Endothelial cell of umbilical vein (primary cell): ENCODE results near the gene CPXM2. TPM values are rescaled to one million over a fixed set of nuclear protein-coding genes. Genes with fewer than 3 reads are reported as not detected.

ENCODE experiments used
- BruUV-seq: library from RNA; stranded (reverse); fragments of 400-500 nt; replicated peaks from 2 replicates; lab custom pipeline; 2021; lab: Mats Ljungman, UMichigan
- CTCF ChIA-PET: fragments of 300-600, 350-600 bp; sonication (Branson Sonifier 250); formaldehyde crosslinking; loops from one replicate; lab custom pipeline; 2021; ENCODE audit warnings: antibody characterized with exemption, inconsistent platforms; lab: Charles Lee
- POLR2A ChIA-PET: fragments of 300-600, 350-600 bp; sonication (Branson Sonifier 250); formaldehyde crosslinking; loops from one replicate; lab custom pipeline; 2021; ENCODE audit warnings: antibody characterized with exemption, inconsistent platforms; lab: Charles Lee
- DNase-seq: peaks from one replicate; pipeline ENCODE4 v3.0.0-alpha.2; 2011; ENCODE audit warnings: low read depth, low spot score
- FAIRE-seq: peaks from 2 replicates; lab custom pipeline; 2011; peaks lifted over from hg19 to GRCh38; lab: Jason Lieb, UNC
- H2AFZ ChIP-seq: 2 replicates; pipeline ENCODE4 v1.6.0; 2012; ENCODE audit warnings: low read depth, low read length, control low read depth, inconsistent platforms
- H3K27ac ChIP-seq: 2 replicates; pipeline ENCODE4 v1.5.1; 2011; ENCODE audit warnings: low read depth, mild to moderate bottlenecking, control low read depth, low read length, moderate library complexity; ENCODE audit not compliant: insufficient read depth
- H3K27me3 ChIP-seq, 2 experiments: 2 replicates each; pipeline versions ENCODE4 v1.6.0 to v1.6.1; 2011; ENCODE audit warnings: low read length in 2 of 2, mixed read lengths in 1 of 2; ENCODE audit not compliant: control insufficient read depth in 2 of 2, insufficient read depth in 2 of 2
- H3K36me3 ChIP-seq, 2 experiments: 2 replicates in 1 of 2; 3 replicates in 1 of 2; pipeline ENCODE4 v1.5.1; 2011; ENCODE audit warnings: low read length in 2 of 2, mild to moderate bottlenecking in 1 of 2, moderate library complexity in 1 of 2; ENCODE audit not compliant: control insufficient read depth in 2 of 2, insufficient read depth in 2 of 2; ENCODE audit errors: extremely low read depth in 1 of 2
- H3K4me1 ChIP-seq: 3 replicates; pipeline ENCODE4 v1.5.1; 2011; ENCODE audit warnings: mild to moderate bottlenecking, low read length; ENCODE audit not compliant: control insufficient read depth, insufficient read depth; ENCODE audit errors: extremely low read depth
- H3K4me2 ChIP-seq: 2 replicates; pipeline ENCODE4 v1.6.1; 2011; ENCODE audit warnings: low read length, control low read depth, mixed read lengths; ENCODE audit not compliant: insufficient read depth
- H3K4me3 ChIP-seq, 3 experiments: fragments of 200-600 bp in 1 of 3; sonication (generic), shearing (Covaris generic) in 1 of 3; replicated peaks in 1 of 3; 2 replicates each; pipeline ENCODE4 v1.5.1; 2011 to 2016; ENCODE audit warnings: control low read depth in 3 of 3, low read length in 3 of 3, mild to moderate bottlenecking in 2 of 3, inconsistent platforms in 1 of 3, low read depth in 1 of 3, moderate library complexity in 1 of 3; ENCODE audit not compliant: insufficient read depth in 1 of 3
- H3K79me2 ChIP-seq: 2 replicates; pipeline ENCODE4 v1.6.0; 2012; ENCODE audit warnings: low read length, inconsistent platforms; ENCODE audit not compliant: control insufficient read depth, insufficient read depth
- H3K9ac ChIP-seq: replicated peaks from 2 replicates; pipeline ENCODE3; 2011; ENCODE audit warnings: low read length, control low read depth; ENCODE audit not compliant: insufficient read depth; ENCODE audit errors: extremely low read depth
- H3K9me1 ChIP-seq: replicated peaks from 3 replicates; pipeline ENCODE4 v1.6.0; 2011; ENCODE audit warnings: mild to moderate bottlenecking, low read length; ENCODE audit not compliant: control insufficient read depth, insufficient read depth; ENCODE audit errors: extremely low read depth
- H3K9me3 ChIP-seq: replicated peaks from 2 replicates; pipeline ENCODE4 v1.5.1; 2012; ENCODE audit warnings: low read length, inconsistent platforms; ENCODE audit not compliant: control insufficient read depth, insufficient read depth
- H4K20me1 ChIP-seq: replicated peaks from 2 replicates; pipeline ENCODE3; 2011; ENCODE audit warnings: mild to moderate bottlenecking, low read length; ENCODE audit not compliant: control insufficient read depth, insufficient read depth; ENCODE audit errors: extremely low read depth
- EZH2 ChIP-seq: IDR thresholded peaks from 2 replicates; pipeline ENCODE4 v1.6.1; 2012; ENCODE audit warnings: borderline replicate concordance, low read depth, mild to moderate bottlenecking, moderate library complexity, low read length, inconsistent platforms; ENCODE audit not compliant: severe bottlenecking
- FOS ChIP-seq: IDR thresholded peaks from 2 replicates; pipeline ENCODE4 v1.6.1; 2011; ENCODE audit warnings: mild to moderate bottlenecking, low read length, moderate library complexity, borderline replicate concordance; ENCODE audit not compliant: insufficient read depth
- GATA2 ChIP-seq: IDR thresholded peaks from 2 replicates; pipeline ENCODE4 v1.7.0; 2011; ENCODE audit warnings: low read depth, mild to moderate bottlenecking, moderate library complexity, mixed read lengths, low read length; ENCODE audit not compliant: insufficient read length, insufficient read depth
- JUN ChIP-seq: IDR thresholded peaks from 2 replicates; pipeline ENCODE4 v1.6.1; 2011; ENCODE audit warnings: borderline replicate concordance, low read depth; ENCODE audit not compliant: insufficient read length, insufficient read depth
- MAX ChIP-seq: IDR thresholded peaks from 2 replicates; pipeline ENCODE4 v1.6.1; 2011; ENCODE audit not compliant: insufficient read depth, insufficient read length
- MYC ChIP-seq: IDR thresholded peaks from one replicate; pipeline ENCODE4 v1.6.1; 2011; ENCODE audit warnings: mild to moderate bottlenecking, low read depth, low read length
- POLR2A ChIP-seq: IDR thresholded peaks from 2 replicates; pipeline ENCODE4 v1.6.1; 2012; ENCODE audit warnings: low read depth, mild to moderate bottlenecking, control low read depth, low read length
- POLR2AphosphoS5 ChIP-seq: IDR thresholded peaks from 2 replicates; pipeline ENCODE4 v1.6.1; 2012; ENCODE audit warnings: low read depth, mild to moderate bottlenecking, control low read depth, low read length, moderate library complexity; ENCODE audit not compliant: insufficient read depth
- dilution Hi-C: fragments of 300-500 bp; cut with MboI; formaldehyde crosslinking; loops from one replicate; pipeline ENCODE4 v1.15.0; 2019; ENCODE audit warnings: low sequenced_read_pairs; ENCODE audit not compliant: extremely low pct_ligation_motif_present
- intact Hi-C: fragments of 100-400 bp; cut with micrococcal nuclease; formaldehyde crosslinking; loops from one replicate; pipeline ENCODE4 v1.10.0; 2022
- polyA plus RNA-seq, 4 experiments: library from polyadenylated mRNA; depleted of rRNA in 3 of 4; stranded (reverse) in 3 of 4; unstranded in 1 of 4; fragments of >200 nt; gene quantifications; 2 replicates each; pipeline versions ENCODE4 v1.2.1 to v1.2.3, GENCODE V29; 2011 to 2012; ENCODE audit warnings: missing spikeins in 1 of 4
- total RNA-seq: library from RNA; stranded (reverse); gene quantifications from 2 replicates; pipeline ENCODE4 v1.2.3, GENCODE V29; 2021
- TF ChIP-seq, protein P1 (sequence below), 2 donors: IDR thresholded peaks; 1 replicate in 1 of 2; 2 replicates in 1 of 2; pipeline ENCODE4 v1.5.1; 2011; ENCODE audit warnings: low read length in 2 of 2, mild to moderate bottlenecking in 2 of 2, moderate library complexity in 2 of 2, control low read depth in 1 of 2, inconsistent platforms in 1 of 2, low read depth in 1 of 2; ENCODE audit not compliant: insufficient read depth in 1 of 2; ENCODE audit errors: extremely low read depth in 1 of 2

The CPXM2 gene
- total and polyA plus RNA-seq, 2 donors (not counting 3 experiments of a cell fraction or from before 2014, with no cell fraction given) = 1.8 to 2.7 TPM

GRCh38 chr10:123903621-123904020 is 12.0 kb upstream of the CPXM2 start:
- BruUV-seq = no TSS peak
- no peak overlapping the region for H3K27ac ChIP-seq
- H3K36me3 ChIP-seq = no peaks in the 10 kb centered on the region
- no peaks in the 10 kb centered on the region for H3K4me1 ChIP-seq
- dilution Hi-C loops (no loop called here), intact Hi-C loops (loop anchor here (1.0 kb wide), 1 partner anchor 24 kb away; no protein-coding TSS in a partner anchor)
- no peak for FAIRE-seq
- CTCF ChIA-PET = no interaction called here
- H3K9ac ChIP-seq = no peak overlapping the region
- POLR2A ChIA-PET = no interaction called here
- H4K20me1 ChIP-seq = no peaks in the 10 kb centered on the region
- H3K4me3 ChIP-seq = no peak overlapping the region
- H3K9me3 ChIP-seq = no peaks in the 10 kb centered on the region
- no peaks in the 10 kb centered on the region for H3K9me1 ChIP-seq
- H2AFZ ChIP-seq = no peak overlapping the region
- H3K79me2 ChIP-seq = no peaks in the 10 kb centered on the region
- no peak overlapping the region for H3K4me2 ChIP-seq
- H3K27me3 ChIP-seq = no peaks in the 10 kb centered on the region
- DNase-seq = no peak
- TF ChIP-seq, protein P1, sequence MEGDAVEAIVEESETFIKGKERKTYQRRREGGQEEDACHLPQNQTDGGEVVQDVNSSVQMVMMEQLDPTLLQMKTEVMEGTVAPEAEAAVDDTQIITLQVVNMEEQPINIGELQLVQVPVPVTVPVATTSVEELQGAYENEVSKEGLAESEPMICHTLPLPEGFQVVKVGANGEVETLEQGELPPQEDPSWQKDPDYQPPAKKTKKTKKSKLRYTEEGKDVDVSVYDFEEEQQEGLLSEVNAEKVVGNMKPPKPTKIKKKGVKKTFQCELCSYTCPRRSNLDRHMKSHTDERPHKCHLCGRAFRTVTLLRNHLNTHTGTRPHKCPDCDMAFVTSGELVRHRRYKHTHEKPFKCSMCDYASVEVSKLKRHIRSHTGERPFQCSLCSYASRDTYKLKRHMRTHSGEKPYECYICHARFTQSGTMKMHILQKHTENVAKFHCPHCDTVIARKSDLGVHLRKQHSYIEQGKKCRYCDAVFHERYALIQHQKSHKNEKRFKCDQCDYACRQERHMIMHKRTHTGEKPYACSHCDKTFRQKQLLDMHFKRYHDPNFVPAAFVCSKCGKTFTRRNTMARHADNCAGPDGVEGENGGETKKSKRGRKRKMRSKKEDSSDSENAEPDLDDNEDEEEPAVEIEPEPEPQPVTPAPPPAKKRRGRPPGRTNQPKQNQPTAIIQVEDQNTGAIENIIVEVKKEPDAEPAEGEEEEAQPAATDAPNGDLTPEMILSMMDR (IDR thresholded peaks at IDR 0.05; ENCODE audit: extremely low read depth in 1 of 2, insufficient read depth in 1 of 2, low read depth in 1 of 2, low read length in 2 of 2) = no peak
- TF ChIP-seq MAX (no peak), JUN (no peak), FOS (no peak), POLR2AphosphoS5 (no peak), EZH2 (no peak), MYC (no peak), GATA2 (no peak), POLR2A (no peak)
